ENCODE results near the gene OR4K5. TPM values are rescaled to one million over a fixed set of nuclear protein-coding genes. Genes with fewer than 3 reads are reported as not detected.

The OR4K5 gene
- total and polyA plus RNA-seq, 2 donors (not counting 3 experiments of a cell fraction or from before 2014, with no cell fraction given), result not detected

- DNase-seq (ENCODE audit: low read depth, low spot score) (no peak), FAIRE-seq (no peak)
- TF ChIP-seq JUN (IDR thresholded peaks at IDR 0.05; ENCODE audit: borderline replicate concordance, insufficient read depth, insufficient read length, low read depth) (no peak), EZH2 (IDR thresholded peaks at IDR 0.05; ENCODE audit: borderline replicate concordance, low read depth, low read length, severe bottlenecking) (no peak), GATA2 (IDR thresholded peaks at IDR 0.05; ENCODE audit: insufficient read depth, insufficient read length, low read depth, low read length) (no peak), FOS (IDR thresholded peaks at IDR 0.05; ENCODE audit: borderline replicate concordance, insufficient read depth, low read length) (no peak), POLR2A (IDR thresholded peaks at IDR 0.05; ENCODE audit: low read depth, low read length) (no peak), CTCF (IDR thresholded peaks at IDR 0.05; ENCODE audit: extremely low read depth in 1 of 2, insufficient read depth in 1 of 2, low read depth in 1 of 2, low read length in 2 of 2) (no peak), POLR2AphosphoS5 (IDR thresholded peaks at IDR 0.05; ENCODE audit: insufficient read depth, low read depth, low read length) (no peak), MYC (IDR thresholded peaks at IDR 0.05; ENCODE audit: low read depth, low read length) (no peak)
- TF ChIP-seq, protein P1, sequence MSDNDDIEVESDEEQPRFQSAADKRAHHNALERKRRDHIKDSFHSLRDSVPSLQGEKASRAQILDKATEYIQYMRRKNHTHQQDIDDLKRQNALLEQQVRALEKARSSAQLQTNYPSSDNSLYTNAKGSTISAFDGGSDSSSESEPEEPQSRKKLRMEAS (IDR thresholded peaks at IDR 0.05; ENCODE audit: insufficient read depth, insufficient read length), result no peak
- dilution Hi-C loops (cut with MboI; ENCODE audit: extremely low pct_ligation_motif_present, low sequenced_read_pairs), result no loop called here
- H3K9me3 ChIP-seq (replicated peaks; ENCODE audit: control insufficient read depth, insufficient read depth, low read length), result peaks cover 2% of the 10 kb centered on the region
- H3K9ac ChIP-seq (replicated peaks; ENCODE audit: extremely low read depth, insufficient read depth, low read length), result no peak overlapping the region
- ChIA-PET CTCF (no interaction called here), POLR2A (no interaction called here)
- H3K79me2 ChIP-seq (ENCODE audit: control insufficient read depth, insufficient read depth, low read length), result no peaks in the 10 kb centered on the region
- H3K36me3 ChIP-seq (ENCODE audit: control insufficient read depth in 2 of 2, extremely low read depth in 1 of 2, insufficient read depth in 2 of 2, low read length in 2 of 2), result no peaks in the 10 kb centered on the region
- H3K4me1 ChIP-seq (ENCODE audit: control insufficient read depth, extremely low read depth, insufficient read depth, low read length), result no peaks in the 10 kb centered on the region
- intact Hi-C loops (cut with micrococcal nuclease), result no loop called here
- H3K4me3 ChIP-seq (replicated peaks in 1 of 3; ENCODE audit: insufficient read depth in 1 of 3, low read depth in 1 of 3, low read length in 3 of 3), result no peak overlapping the region
- no peaks in the 10 kb centered on the region for H4K20me1 ChIP-seq (replicated peaks; ENCODE audit: control insufficient read depth, extremely low read depth, insufficient read depth, low read length)
- no TSS peak for BruUV-seq (replicated peaks)
- H2AFZ ChIP-seq (ENCODE audit: low read depth, low read length), result no peak overlapping the region
- H3K27me3 ChIP-seq (ENCODE audit: control insufficient read depth in 2 of 2, insufficient read depth in 2 of 2, low read length in 2 of 2), result no peaks in the 10 kb centered on the region
- no peak overlapping the region for H3K27ac ChIP-seq (ENCODE audit: insufficient read depth, low read depth, low read length)
- no peak overlapping the region for H3K4me2 ChIP-seq (ENCODE audit: insufficient read depth, low read length)
- no peaks in the 10 kb centered on the region for H3K9me1 ChIP-seq (replicated peaks; ENCODE audit: control insufficient read depth, extremely low read depth, insufficient read depth, low read length)
Measured at GRCh38 chr14:19911114-19911513, 9.3 kb upstream of the OR4K5 start.

All from endothelial cell of umbilical vein (primary cell).